ENCODE measurements around the gene GATA1. TPM values are rescaled to one million over a fixed set of nuclear protein-coding genes. Genes with fewer than 3 reads are reported as not detected.
A peak's percentile ranks its signal among the peaks of the same experiment; 100 is the strongest.

GATA1 gene
- not detected in 2 replicates for total RNA-seq (2014; rRNA removed; shearing (Covaris generic))

DNA sequence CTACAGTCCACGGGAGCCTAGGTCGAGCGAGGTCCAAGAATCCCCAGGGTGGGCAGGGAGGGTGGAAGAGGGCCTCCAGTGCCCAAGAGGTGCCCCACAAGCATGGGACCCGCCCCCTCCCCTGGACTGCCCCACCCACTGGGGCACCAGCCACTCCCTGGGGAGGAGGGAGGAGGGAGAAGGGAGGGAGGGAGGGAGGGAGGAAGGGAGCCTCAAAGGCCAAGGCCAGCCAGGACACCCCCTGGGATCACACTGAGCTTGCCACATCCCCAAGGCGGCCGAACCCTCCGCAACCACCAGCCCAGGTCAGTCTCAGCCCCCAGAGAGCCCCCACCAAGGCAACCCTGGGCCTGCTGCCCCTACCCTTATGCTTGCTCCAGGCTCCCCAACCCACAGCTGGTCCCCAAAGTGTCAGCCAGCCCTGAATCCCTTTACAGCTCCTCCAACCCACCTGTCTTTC lies at the start of gene GATA1:
Gene GATA1, plus strand, starts transcription at position 250 of the 460 bp plus-strand sequence. CDS start 4,520 bp downstream, outside the sequence.
- DNase-seq (ENCODE audit: low read depth) = no peak

- no peak for DNase-seq (ENCODE audit: low read depth)
Observed at GRCh38 chrX:48736878-48737212, 49.5 kb upstream of the GATA1 start.

DNA sequence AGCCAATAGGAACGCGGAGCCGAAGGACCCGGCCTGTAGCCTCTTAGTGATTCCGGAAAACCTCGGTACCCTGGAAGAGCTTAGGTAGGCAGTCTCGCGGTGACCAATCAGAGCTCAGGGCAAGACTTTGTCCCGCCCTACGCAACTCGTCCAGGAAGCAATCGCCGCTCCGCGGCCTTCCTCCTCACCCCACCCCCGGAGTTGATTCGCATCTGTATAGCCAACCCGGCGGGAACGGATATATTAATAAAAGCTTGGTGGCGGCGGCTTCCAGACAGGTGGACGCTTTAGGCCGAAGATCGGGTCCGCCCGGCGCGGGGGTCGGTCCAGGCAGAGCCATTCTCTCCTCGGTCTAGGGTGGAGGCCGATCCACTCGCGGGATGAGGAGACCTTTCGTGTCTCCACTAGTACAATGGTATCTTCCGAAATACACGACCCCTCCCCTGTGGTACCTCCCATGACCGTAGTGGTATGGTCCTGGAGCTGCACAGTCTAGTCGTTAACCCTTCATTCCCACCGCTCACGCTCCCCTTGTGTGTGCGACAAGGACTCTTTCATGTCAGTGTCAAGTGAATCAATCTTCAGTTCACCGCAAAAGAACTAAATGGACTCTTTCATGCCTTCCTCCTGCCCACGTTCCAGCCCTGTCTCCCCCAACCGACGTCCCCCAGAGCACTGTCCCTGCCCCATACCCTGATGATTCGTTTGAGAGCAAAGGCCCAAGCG lies 49.0 kb upstream of the GATA1 start:
- peak; percentile 95 for DNase-seq (ENCODE audit: low read depth)

- no peak for DNase-seq (ENCODE audit: low read depth)
Observed at GRCh38 chrX:48737940-48738339, 48.5 kb upstream of the GATA1 start.

GRCh38 chrX:48741834-48742233 lies 44.6 kb upstream of the GATA1 start:
- DNase-seq (ENCODE audit: low read depth) = no peak

- no peak for DNase-seq (ENCODE audit: low read depth)
Observed at GRCh38 chrX:48745222-48745621, 41.2 kb upstream of the GATA1 start.

DNA sequence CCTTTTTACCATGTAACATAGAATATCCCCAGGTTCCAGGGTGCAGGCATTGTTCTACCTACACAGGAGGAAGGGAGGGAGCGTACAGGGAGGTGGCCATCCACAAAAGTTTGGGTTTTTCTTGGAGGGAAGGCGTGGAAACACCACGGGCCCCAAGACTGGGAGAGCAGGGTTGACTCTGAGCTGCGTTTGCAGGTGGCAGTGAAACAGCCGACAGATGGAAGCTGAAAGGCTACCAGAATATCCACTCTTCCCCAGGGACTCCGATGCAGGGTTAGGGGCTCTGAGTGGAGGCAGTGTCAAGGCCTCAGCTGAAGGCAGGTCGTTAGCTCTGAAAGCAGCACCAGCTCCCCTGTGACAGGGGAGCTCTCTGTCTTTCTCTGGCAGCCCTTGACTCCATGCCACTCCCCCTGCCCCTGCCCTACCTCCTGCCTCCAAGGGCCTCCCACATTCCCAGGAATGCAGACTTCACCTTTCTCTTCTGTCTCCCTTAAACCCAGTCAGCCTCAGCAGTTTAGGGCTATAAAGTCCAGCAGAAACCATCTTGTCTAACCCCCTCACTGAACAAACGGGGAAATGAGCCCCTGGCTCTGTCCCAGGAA lies 38.9 kb upstream of the GATA1 start:
- no peak for DNase-seq (ENCODE audit: low read depth)

DNA sequence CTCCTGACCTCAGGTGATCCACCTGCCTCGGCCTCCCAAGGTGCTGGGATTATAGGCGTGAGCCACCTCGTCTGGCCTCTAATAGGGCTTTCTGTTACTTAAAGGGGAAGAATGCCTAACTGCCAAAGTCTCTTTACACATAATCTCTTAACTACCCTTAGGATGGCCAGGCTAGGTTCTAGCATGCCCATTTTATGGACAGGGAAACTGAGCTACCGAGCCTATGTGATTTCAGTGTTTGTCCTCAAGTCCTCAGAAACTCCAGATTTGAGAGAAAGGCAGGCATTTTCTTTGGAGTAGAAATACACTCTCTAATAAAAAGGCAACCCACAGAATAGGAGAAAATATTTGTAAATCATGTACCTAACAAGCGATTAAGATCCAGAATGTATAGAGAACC lies 37.2 kb upstream of the GATA1 start:
- no peak for DNase-seq (ENCODE audit: low read depth)

DNA sequence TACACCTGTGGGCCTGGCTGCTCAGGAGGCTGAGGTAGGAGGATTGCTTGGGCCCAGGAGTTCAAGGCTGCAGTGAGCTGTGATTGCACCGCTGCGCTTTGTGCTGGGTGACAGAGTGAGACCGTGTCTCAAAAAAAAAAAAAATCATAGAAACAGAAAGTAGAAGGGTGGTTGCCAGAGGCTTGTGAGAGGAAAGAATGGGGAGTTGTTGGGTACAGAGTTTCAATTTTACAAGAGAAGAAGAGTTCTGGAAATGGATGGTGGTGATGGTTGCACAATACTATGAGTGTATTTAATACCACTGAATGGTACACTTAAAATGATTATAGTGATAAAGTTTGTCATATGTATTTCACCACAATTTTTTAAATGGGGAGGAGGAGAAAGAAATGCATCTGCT lies 35.0 kb upstream of the GATA1 start:
- DNase-seq (ENCODE audit: low read depth) = no peak

DNA sequence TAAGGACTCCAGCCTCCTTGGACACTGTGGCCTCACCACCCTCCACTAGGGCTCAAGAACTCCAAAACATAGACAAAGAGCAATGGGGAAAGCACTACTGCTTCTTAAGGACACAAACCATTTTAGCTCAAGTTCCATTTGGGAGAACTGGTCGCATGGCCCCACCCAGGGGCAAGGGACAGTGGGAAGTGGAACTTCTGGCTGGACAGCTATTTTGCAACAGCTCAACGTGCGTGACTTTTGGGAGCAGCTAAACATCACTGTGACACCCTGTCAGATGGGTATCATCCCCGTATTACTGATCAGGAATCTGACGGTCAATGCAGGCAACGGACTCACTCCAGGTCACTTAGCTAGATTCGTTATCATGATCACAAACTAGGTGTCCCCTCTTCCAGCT lies 33.9 kb upstream of the GATA1 start:
- DNase-seq (ENCODE audit: low read depth) = no peak

GRCh38 chrX:48753708-48754228 lies 32.6 kb upstream of the GATA1 start:
- DNase-seq (ENCODE audit: low read depth) = no peak

- DNase-seq (ENCODE audit: low read depth) = no peak
Observed at GRCh38 chrX:48754238-48754637, 32.2 kb upstream of the GATA1 start.

- DNase-seq (ENCODE audit: low read depth) = peak; percentile 53
Observed at GRCh38 chrX:48761674-48762471, 24.5 kb upstream of the GATA1 start, which contains the start of gene GLOD5. TSS of gene GLOD5 (plus strand) at chrX:48761747. CDS start at chrX:48761791, 44 bp downstream.

DNA sequence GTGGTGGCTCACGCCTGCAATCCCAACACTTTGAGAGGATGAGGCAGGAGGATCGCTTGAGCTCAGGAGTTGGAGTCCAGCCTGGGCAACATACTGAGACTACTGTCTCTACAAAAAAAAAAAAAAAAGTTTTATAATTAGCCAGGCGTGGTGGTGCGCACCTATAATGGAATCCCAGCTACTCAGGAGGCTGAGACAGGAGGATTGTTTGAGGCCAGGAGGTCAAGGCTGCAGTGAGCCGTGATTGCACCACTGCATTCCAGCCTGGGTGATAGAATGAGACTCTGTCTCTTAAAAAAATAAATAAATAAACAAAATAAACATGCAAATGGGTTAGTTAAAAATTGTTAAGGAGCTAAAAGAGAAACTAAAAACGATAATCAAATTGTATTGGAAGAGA lies 17.2 kb upstream of the GATA1 start:
- DNase-seq (ENCODE audit: low read depth) = no peak

DNA sequence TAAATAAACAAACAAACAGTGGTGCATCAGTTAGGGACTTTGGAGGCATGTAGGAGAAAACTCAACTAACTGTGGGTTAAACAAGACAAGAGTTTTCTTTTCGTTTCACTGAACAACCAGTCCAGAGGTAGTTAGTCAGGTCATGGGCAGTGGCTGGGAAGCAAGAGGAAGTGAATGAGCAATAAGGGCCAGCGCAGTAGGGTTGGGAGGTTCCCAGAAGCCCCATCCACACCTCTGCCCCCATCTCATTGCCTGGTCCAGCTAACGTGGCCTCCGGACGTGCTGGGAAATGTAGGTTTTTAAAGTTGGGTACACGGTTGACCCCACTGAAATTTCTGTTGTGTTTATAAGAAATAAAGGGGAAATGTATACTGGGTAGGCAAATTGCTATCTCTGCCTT lies 16.1 kb upstream of the GATA1 start:
- no peak for DNase-seq (ENCODE audit: low read depth)

GRCh38 chrX:48772602-48773001 lies 13.8 kb upstream of the GATA1 start:
- DNase-seq (ENCODE audit: low read depth) = no peak

- DNase-seq (ENCODE audit: low read depth) = no peak
Observed at GRCh38 chrX:48776818-48777439, 9.5 kb upstream of the GATA1 start.

DNA sequence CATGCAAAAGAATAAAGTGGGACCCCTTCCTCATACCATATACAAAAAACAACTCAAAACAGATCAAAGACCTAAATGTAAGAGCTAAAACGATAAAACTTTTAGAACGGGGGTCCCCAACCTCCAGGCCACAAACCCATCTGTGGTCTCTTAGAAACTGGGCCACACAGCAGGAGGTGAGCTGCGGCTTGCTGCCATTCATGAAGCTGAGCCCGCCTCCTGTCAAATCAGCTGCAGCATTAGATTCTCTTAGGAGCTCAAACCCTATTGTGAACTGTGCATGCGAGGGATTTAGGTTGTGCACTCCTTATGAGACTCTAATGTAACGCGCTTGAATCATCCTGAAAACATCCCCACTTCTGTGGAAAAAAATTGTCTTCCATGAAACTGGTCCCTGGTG lies 7.0 kb upstream of the GATA1 start:
- no peak for DNase-seq (ENCODE audit: low read depth)

GRCh38 chrX:48781705-48782104 lies 4.7 kb upstream of the GATA1 start:
- DNase-seq (ENCODE audit: low read depth) = no peak

- DNase-seq (ENCODE audit: low read depth) = no peak
Observed at GRCh38 chrX:48782216-48782615, 4.2 kb upstream of the GATA1 start.

- no peak for DNase-seq (ENCODE audit: low read depth)
Observed at GRCh38 chrX:48782795-48783194, 3.6 kb upstream of the GATA1 start.

DNA sequence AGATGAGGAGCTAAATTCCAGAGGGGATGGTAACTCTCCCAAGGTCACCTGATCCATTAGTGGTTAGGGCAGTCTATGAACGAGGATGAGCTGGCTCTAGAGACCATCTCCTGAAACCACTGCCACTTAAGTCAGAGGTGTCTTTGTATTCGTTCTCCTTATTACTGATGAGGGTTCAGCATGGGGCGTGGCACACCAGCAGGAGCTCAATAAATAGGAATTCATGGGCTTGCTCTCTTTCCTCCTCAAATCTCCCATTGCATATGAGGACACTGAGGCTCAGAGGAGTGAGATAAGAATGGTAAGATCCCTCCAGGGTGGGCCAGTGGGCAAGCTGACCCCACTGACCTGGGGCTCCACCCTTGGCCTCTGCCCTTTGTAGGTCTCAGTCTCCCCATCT lies 1.7 kb upstream of the GATA1 start:
- no peak for DNase-seq (ENCODE audit: low read depth)
